CMK (cell line): Measurements from ENCODE around the gene SMIM45.

Source experiments
- DNase-seq: peaks from one replicate; pipeline ENCODE4 v3.0.0-alpha.2; 2010; ENCODE audit warnings: low read depth

SMIM45 gene

GRCh38 chr22:41970601-41971000 lies 18.7 kb downstream of the SMIM45 start:
- no peak for DNase-seq

DNA sequence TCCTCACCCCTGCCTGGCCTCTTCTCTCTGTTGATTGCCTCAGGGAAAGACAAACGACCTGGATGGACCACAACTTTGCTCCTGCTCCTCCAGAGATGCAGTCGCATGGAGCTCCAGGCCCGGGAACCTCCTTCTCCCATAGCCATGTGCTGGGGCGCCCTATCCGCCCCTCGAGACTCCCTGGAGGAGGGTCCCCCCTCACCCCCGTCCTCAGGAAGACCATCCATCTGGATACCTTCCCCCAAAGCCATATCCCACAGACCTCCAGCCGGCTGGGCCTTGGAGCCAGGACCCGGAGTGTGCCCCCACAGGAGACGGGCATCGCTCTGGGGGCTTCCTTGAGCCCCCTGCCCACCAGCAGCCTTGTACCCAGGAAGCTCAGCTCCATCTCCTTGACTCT lies 19.5 kb downstream of the SMIM45 start:
- DNase-seq: no peak

DNA sequence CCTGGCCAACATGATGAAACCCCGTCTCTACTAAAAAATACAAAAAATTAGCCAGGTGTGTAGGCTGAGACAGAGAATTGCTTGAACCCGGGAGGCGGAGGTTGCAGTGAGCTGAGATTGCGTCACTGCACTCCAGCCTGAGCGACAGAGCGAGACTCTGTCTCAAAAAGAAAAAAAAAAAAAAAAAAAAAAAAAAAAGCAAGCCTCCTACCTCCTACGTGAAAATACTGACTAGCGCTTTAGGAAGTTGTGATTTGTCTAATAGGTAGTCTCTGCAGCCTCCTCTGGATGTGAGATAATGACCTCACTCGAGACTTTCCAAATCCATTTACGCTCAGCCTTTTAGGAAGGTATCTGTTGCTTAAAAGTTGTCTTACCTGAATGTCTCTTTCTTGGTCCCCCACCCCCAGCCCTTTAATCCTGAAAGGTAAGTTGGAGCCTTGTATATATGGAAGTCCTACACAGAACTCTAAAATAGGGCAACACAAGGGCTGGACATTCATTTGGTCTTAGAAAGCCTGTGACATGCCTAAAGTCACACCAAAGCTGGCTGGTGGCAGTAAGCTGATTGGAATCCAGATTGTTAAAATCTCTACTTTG lies 22.8 kb downstream of the SMIM45 start:
- no peak for DNase-seq

- no peak for DNase-seq
These were observed 23.5 kb downstream of the SMIM45 start for GRCh38 chr22:41975299-41976069.

DNA sequence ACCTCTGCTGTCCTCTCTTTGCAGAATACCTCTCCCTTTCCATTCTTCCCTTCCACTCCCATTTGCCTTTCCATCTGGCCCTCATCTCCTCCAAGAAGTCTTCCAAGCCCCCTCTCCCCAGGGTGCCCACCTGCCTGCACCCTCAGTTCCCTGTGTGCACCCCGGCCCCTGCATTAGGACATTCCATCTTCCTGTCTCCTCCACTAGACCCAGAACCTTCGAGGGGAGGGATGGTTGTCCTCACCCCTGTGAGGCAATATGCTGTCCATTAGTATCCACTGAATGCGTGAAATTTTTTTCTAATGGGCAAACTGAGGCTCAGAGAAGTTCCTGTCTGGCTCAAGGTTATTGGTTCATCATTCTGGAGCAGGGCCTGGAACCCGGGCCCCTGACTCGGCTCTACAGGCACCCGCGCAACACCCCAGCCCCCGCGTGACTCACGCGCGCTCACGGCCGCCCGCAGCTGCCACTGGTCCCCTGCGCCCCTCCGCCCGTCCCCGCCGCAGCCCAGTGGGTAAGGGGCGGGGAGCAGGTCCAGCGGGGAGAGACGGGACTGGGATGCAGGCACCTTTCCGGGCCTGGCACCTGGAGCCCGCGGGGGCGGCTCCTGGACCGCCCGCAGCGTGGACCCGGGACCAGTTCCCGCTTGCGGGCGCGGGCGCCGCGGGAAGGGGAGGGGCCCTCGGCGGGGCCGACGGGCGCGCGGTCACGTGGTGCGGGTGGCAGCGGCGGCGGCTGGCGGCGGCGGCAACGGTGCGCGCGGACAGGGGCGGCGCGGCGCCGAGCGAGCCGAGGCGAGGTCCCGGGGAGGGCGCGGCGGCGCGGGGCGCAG lies 24.3 kb downstream of the SMIM45 start:
- no peak for DNase-seq

DNA sequence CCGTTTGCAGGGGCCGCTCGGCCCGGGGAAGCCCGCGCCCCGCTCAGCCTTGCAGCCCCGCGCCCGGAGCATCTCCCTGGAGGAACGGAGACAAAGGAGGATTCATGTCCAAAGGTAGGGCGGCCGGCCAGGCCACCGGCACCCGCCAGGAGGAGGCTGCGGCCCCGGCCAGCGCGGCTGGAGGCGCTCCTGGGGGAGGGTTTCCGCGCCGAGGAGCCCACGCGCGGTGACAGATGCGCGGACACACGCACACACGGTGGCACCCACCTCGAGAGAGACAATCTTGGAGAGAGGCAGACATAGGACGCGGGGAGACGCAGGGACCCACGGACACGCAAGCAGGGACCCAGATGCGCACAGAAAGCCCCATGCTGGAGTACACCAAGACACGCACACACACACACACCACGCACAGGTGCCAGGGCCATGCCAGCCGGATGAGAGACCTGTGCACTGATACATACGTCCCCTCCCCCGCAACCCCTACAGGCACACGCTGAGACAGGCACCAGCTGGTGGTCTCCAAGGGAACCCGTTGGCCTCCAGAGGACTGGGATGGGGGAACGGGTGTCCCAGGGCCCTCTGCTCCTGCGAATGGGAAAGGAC lies 25.1 kb downstream of the SMIM45 start:
- no peak for DNase-seq

DNA sequence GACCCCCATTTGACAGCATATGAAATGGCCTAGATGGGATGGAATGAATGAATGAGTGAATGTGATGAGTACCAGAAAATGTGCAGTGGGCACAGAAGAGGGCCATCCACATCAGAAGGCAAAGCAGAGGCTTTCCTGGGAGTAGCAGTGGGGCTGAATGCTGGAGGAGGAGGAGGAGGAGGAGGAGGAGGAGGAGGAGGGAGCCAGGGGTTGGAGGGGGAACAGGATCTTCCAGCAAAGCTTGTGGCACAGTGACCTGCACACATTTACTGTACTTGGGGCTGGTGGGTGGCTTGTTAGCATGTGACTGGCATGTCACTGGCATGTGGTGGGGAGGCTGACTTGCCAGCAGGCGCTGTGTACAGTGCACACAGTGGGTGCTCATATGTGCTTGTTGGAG lies 26.8 kb downstream of the SMIM45 start:
- no peak for DNase-seq

- DNase-seq: no peak
These were observed 27.7 kb downstream of the SMIM45 start for GRCh38 chr22:41979423-41980250.

- no peak for DNase-seq
These were observed 30.9 kb downstream of the SMIM45 start for GRCh38 chr22:41982865-41983264.

DNA sequence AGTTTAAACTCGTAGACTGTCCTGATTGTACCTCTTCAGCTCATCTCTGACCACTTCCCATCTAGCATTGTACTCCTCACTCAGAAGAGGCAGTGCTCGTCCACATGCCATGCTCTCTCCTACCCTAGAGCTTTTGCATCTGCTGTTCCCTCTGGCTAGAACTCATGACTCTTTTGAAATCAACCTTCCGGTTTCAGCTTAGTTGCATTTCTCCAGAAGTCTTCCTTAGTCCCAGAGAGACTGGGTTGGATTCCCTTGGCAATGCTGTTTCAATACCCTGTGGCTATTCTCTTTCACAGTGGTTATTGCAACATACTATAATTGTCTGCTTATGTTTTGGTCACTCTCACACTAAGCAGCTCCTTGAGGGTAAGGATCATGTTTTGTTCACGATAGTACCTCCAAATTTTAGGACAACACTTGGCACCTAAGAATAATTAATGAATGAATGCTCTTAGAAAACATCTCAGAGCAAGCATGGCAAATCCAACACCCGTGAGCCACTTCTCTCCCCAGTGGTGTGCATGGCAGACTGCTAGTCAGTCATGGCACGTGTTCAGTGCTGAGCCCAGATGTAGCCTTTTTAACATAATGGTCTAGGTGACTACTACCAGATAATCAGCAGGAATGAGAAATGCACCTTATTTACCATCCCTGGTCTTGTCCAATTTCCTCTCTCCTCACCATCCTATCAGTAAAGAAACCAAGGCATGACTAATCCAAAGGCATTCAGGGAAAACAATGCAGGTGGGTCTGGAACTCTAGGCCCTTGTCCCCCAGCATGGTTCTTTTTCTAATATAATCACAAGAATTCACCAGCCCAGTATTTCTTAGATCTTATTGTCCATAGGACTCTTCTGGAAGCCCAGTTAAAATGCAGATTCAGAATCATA lies 31.8 kb downstream of the SMIM45 start:
- no peak for DNase-seq

GRCh38 chr22:41987276-41987675 lies 35.3 kb downstream of the SMIM45 start:
- DNase-seq: no peak

DNA sequence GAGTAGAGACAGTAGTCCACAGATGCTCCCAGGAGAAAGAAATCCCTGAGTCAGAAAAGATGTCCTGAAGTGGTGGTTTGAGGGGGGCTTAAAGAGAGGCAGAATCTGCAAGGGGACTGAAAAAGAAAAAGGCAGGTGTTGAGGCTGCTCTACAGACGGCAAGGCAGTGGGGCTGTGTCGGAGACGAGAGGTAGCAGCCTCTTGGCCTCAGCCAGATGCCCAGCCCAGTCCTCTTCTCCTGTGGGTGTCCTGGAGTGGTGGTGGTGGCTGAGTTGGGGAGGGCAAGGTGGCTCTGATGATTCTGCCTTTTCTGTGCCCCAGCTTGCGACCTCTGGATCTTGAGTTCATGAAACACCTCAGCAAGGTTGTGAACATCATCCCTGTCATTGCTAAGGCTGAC lies 37.3 kb downstream of the SMIM45 start:
- no peak for DNase-seq

DNA sequence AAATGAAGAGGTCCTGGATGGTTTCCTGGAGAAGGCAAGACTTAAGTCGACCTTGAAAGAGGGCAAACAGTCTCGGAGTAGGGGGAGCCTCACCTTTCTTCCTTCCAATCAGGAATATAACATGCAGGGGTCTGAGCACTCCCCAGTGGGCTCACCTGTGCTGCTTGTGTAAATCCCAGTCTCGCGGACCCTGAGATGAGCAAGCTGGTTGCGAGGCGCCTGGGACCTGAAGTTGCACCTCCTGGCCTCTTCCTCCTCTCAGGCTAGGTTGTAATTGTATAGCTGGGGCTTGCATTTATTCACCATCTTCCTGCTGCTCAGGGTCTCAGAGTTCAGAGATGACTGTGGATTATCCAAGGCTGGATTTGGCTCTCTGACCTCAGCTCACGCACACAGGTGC lies 39.2 kb downstream of the SMIM45 start:
- DNase-seq: no peak

DNA sequence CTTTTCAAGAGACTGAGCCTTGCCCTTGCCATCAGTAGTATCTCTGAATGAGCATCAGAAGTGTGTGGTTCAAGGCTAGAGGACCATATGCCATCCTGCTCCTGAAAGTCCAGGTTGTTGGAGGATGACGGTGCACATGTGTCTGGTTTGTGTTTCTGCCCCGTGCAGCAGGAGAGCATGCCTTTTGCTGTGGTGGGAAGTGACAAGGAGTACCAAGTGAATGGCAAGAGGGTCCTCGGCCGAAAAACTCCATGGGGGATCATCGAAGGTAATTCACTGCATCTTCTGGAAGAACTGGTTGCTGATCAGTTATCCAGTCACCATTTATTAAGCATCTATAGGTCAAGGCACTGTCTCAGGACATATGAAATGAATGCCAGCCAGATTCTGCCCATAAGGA lies 40.5 kb downstream of the SMIM45 start:
- no peak for DNase-seq

- no peak for DNase-seq
These were observed 43.3 kb downstream of the SMIM45 start for GRCh38 chr22:41995211-41995610.

- DNase-seq: no peak
These were observed 44.9 kb downstream of the SMIM45 start for GRCh38 chr22:41996826-41997225.

GRCh38 chr22:41998361-41999261 lies 46.7 kb downstream of the SMIM45 start, which contains the start of gene WBP2NL:
Gene WBP2NL, plus strand, starts transcription at chr22:41998788. Its CDS starts 31 bp downstream, at chr22:41998819.
- no peak for DNase-seq

- no peak for DNase-seq
These were observed 48.5 kb downstream of the SMIM45 start for GRCh38 chr22:42000466-42000865.

DNA sequence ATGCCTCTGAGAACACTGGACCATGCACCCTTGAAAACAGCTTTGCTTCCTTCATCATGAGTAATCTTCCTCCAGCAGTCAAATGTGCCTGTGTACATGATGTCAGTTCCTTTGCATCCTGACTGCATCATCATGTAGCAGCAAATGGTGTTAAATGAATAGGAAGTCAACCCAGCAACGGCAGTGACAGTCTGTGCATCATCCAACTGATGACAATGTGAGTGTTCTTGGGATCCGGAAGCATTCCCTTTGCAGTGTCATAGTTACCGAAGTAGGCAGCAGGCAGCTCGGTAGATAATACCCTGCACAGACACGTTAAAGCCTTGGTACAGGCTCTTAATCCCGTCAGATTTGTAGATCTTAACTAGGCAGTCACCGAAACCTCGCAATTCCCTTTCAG lies 49.2 kb downstream of the SMIM45 start:
- DNase-seq: no peak

- no peak for DNase-seq
These were observed 49.8 kb downstream of the SMIM45 start for GRCh38 chr22:42001706-42002105.
